Vagina (tissue), 2 donors: ENCODE measurements around the gene MAST4.

Experiments used
- POLR2A ChIP-seq, 2 donors: fragments of 450-650 bp; IDR thresholded peaks; one replicate each; pipeline ENCODE4 v1.6.1; 2017; ENCODE audit warnings: antibody characterized with exemption in 2 of 2, mild to moderate bottlenecking in 2 of 2, moderate library complexity in 2 of 2
- TF ChIP-seq, protein P1 (sequence below), 3 experiments: fragments of 450-650 bp in 2 of 3; fragments of 200-600 bp in 1 of 3; sonication (generic) in 1 of 3; IDR thresholded peaks; one replicate each; pipeline ENCODE4 v1.5.1; 2017 to 2019; ENCODE audit warnings: antibody characterized with exemption in 3 of 3, mild to moderate bottlenecking in 2 of 3, moderate library complexity in 2 of 3

DNA sequence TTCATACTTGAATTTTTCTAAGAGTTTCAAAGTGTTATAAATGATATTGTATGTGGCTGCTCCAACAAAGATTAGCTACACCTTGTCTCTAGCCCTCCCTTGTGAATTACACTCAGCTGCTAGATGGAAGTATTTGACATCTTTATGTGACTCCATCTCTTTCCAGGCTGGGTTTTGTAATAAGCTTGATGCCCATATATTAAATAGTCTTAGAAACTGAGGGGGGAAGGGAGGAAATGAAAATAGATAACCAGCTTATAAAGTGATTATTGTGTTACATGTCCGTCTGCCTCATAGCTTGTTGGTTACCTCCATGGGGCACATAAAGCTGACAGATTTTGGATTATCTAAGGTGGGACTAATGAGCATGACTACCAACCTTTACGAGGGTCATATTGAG is 537.0 kb downstream of the MAST4 start:
- TF ChIP-seq POLR2A (IDR thresholded peaks at IDR 0.05): no peak
- TF ChIP-seq, protein P1, sequence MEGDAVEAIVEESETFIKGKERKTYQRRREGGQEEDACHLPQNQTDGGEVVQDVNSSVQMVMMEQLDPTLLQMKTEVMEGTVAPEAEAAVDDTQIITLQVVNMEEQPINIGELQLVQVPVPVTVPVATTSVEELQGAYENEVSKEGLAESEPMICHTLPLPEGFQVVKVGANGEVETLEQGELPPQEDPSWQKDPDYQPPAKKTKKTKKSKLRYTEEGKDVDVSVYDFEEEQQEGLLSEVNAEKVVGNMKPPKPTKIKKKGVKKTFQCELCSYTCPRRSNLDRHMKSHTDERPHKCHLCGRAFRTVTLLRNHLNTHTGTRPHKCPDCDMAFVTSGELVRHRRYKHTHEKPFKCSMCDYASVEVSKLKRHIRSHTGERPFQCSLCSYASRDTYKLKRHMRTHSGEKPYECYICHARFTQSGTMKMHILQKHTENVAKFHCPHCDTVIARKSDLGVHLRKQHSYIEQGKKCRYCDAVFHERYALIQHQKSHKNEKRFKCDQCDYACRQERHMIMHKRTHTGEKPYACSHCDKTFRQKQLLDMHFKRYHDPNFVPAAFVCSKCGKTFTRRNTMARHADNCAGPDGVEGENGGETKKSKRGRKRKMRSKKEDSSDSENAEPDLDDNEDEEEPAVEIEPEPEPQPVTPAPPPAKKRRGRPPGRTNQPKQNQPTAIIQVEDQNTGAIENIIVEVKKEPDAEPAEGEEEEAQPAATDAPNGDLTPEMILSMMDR (IDR thresholded peaks at IDR 0.05): no peak
